IMR-90 (cell line): Measurements from ENCODE around the gene HMGCLL1. TPM values are rescaled to one million over a fixed set of nuclear protein-coding genes. Genes with fewer than 3 reads are reported as not detected.

Experiments
- ATAC-seq: fragments of 200-7000 bp; cut with Tn5 transposase; 2 replicates; pipeline ENCODE4 v1.9.1; 2020; ENCODE audit warnings: low read depth, mild to moderate bottlenecking, moderate library complexity
- BruUV-seq: library from RNA; stranded (reverse); fragments of 400-500 nt; replicated peaks from 2 replicates; lab custom pipeline; 2021; lab: Mats Ljungman, UMichigan
- CTCF ChIA-PET: fragments of 300-600 bp; formaldehyde crosslinking; extraction: SDS; loops from one replicate; lab custom pipeline; 2021; ENCODE audit warnings: antibody characterized with exemption; lab: Yijun Ruan, JAX
- POLR2A ChIA-PET: fragments of 300-600 bp; sonication (Branson Sonifier 250); formaldehyde crosslinking; loops from one replicate; lab custom pipeline; 2022; ENCODE audit warnings: antibody characterized with exemption; ENCODE audit not compliant: unreplicated experiment; lab: Charles Lee
- DNase-seq: peaks from one replicate; pipeline ENCODE4 v3.0.0; 2013
- H2AFZ ChIP-seq: replicated peaks from 2 replicates; pipeline ENCODE3; 2013; ENCODE audit warnings: low read length, mild to moderate bottlenecking; ENCODE audit not compliant: poor library complexity
- H2AK5ac ChIP-seq: 2 replicates; pipeline ENCODE4 v1.6.1; 2013; ENCODE audit warnings: low read depth, low read length, inconsistent platforms
- H2AK9ac ChIP-seq: replicated peaks from 2 replicates; pipeline ENCODE3; 2013; ENCODE audit warnings: mild to moderate bottlenecking, low read depth, low read length, moderate library complexity; ENCODE audit not compliant: poor library complexity
- H2BK120ac ChIP-seq: 2 replicates; pipeline ENCODE4 v1.6.1; 2013; ENCODE audit warnings: low read depth, low read length, inconsistent platforms
- H2BK15ac ChIP-seq: 3 replicates; pipeline ENCODE4 v1.6.1; 2013; ENCODE audit warnings: low read depth, low read length, inconsistent platforms
- H2BK20ac ChIP-seq: 2 replicates; pipeline ENCODE4 v1.6.1; 2013; ENCODE audit warnings: low read depth, mild to moderate bottlenecking, inconsistent platforms, low read length, moderate library complexity
- H2BK5ac ChIP-seq: 2 replicates; pipeline ENCODE4 v1.6.1; 2013; ENCODE audit warnings: mild to moderate bottlenecking, low read depth, low read length, inconsistent platforms; ENCODE audit not compliant: poor library complexity, severe bottlenecking
- H3K14ac ChIP-seq: replicated peaks from 2 replicates; pipeline ENCODE4 v1.6.1; 2013; ENCODE audit warnings: low read depth, low read length, inconsistent platforms
- H3K18ac ChIP-seq: 2 replicates; pipeline ENCODE4 v1.6.1; 2013; ENCODE audit warnings: low read depth, low read length, control low read depth
- H3K23ac ChIP-seq: 2 replicates; pipeline ENCODE4 v1.6.1; 2013; ENCODE audit warnings: low read depth, low read length, inconsistent platforms
- H3K27ac ChIP-seq: 2 replicates; pipeline ENCODE4 v1.5.1; 2013; ENCODE audit warnings: mild to moderate bottlenecking, control low read depth, low read length; ENCODE audit not compliant: insufficient read depth
- H3K27me3 ChIP-seq: 2 replicates; pipeline ENCODE4 v1.6.1; 2013; ENCODE audit warnings: low read length; ENCODE audit not compliant: control insufficient read depth, insufficient read depth
- H3K36me3 ChIP-seq: 2 replicates; pipeline ENCODE4 v1.6.1; 2013; ENCODE audit warnings: low read length, mixed read lengths; ENCODE audit not compliant: control insufficient read depth, insufficient read depth
- H3K4ac ChIP-seq: 2 replicates; pipeline ENCODE4 v1.6.1; 2013; ENCODE audit warnings: low read depth, low read length, inconsistent platforms
- H3K4me1 ChIP-seq: 2 replicates; pipeline ENCODE4 v1.6.1; 2013; ENCODE audit warnings: low read length, mixed read lengths; ENCODE audit not compliant: control insufficient read depth, insufficient read depth
- H3K4me2 ChIP-seq: 2 replicates; pipeline ENCODE4 v1.6.1; 2013; ENCODE audit warnings: low read depth, mild to moderate bottlenecking, control low read depth, low read length, moderate library complexity
- H3K4me3 ChIP-seq: 2 replicates; pipeline ENCODE4 v1.5.1; 2013; ENCODE audit warnings: low read depth, mild to moderate bottlenecking, control low read depth, low read length, moderate library complexity; ENCODE audit not compliant: insufficient read depth
- H3K56ac ChIP-seq: 2 replicates; pipeline ENCODE4 v1.6.1; 2013; ENCODE audit warnings: low read length, inconsistent platforms; ENCODE audit not compliant: insufficient read depth; ENCODE audit errors: extremely low read depth
- H3K79me1 ChIP-seq, 2 experiments: 2 replicates each; pipeline ENCODE4 v1.6.1; 2013; ENCODE audit warnings: low read length in 2 of 2, inconsistent platforms in 1 of 2, low read depth in 1 of 2
- H3K9ac ChIP-seq: 2 replicates; pipeline ENCODE4 v1.6.1; 2013; ENCODE audit warnings: low read depth, low read length, control low read depth
- H3K9me1 ChIP-seq: 2 replicates; pipeline ENCODE4 v1.6.1; 2013; ENCODE audit warnings: low read length, inconsistent platforms; ENCODE audit not compliant: insufficient read depth
- H3K9me3 ChIP-seq: 2 replicates; pipeline ENCODE4 v1.6.1; 2013; ENCODE audit warnings: low read length; ENCODE audit not compliant: control insufficient read depth, insufficient read depth
- H4K20me1 ChIP-seq: 2 replicates; pipeline ENCODE4 v1.6.1; 2013; ENCODE audit warnings: low read length, inconsistent platforms; ENCODE audit not compliant: insufficient read depth
- H4K5ac ChIP-seq: 2 replicates; pipeline ENCODE4 v1.6.1; 2013; ENCODE audit warnings: mild to moderate bottlenecking, low read depth, low read length, control low read depth
- H4K8ac ChIP-seq, 2 experiments: 2 replicates each; pipeline ENCODE4 v1.6.1; 2013; ENCODE audit warnings: low read depth in 2 of 2, low read length in 2 of 2, control low read depth in 1 of 2, inconsistent platforms in 1 of 2
- H4K91ac ChIP-seq: 2 replicates; pipeline ENCODE4 v1.6.1; 2013; ENCODE audit warnings: low read depth, low read length, inconsistent platforms; ENCODE audit not compliant: insufficient read depth
- BHLHE40 ChIP-seq: fragments of 150-350 bp; IDR thresholded peaks from 2 replicates; pipeline ENCODE4 v1.6.1; 2016; ENCODE audit warnings: mild to moderate bottlenecking, low read depth, low read length
- CEBPB ChIP-seq: IDR thresholded peaks from 2 replicates; pipeline ENCODE4 v1.6.1; 2012; ENCODE audit warnings: low read depth, low read length, improper control_type of control experiment
- CHD1 ChIP-seq: IDR thresholded peaks from 2 replicates; pipeline ENCODE4 v1.6.1; 2012; ENCODE audit warnings: low read depth, low read length, improper control_type of control experiment
- CTCF ChIP-seq: conservative IDR thresholded peaks from 2 replicates; pipeline ENCODE4 v1.5.1; 2012; ENCODE audit warnings: mild to moderate bottlenecking, low read depth, low read length, improper control_type of control experiment
- ELK1 ChIP-seq: fragments of 150-350 bp; IDR thresholded peaks from 2 replicates; pipeline ENCODE4 v1.6.1; 2016; ENCODE audit warnings: low read depth, mild to moderate bottlenecking, low read length, moderate library complexity, borderline replicate concordance
- MAZ ChIP-seq: IDR thresholded peaks from 2 replicates; pipeline ENCODE4 v1.6.1; 2012; ENCODE audit warnings: low read depth, mild to moderate bottlenecking, low read length, improper control_type of control experiment, moderate library complexity, borderline replicate concordance
- NFE2L2 ChIP-seq: fragments of 150-350 bp; IDR thresholded peaks from 2 replicates; pipeline ENCODE4 v1.6.1; 2016; ENCODE audit warnings: low read depth, mild to moderate bottlenecking, low read length
- RCOR1 ChIP-seq: IDR thresholded peaks from 2 replicates; pipeline ENCODE4 v1.6.1; 2012; ENCODE audit warnings: mild to moderate bottlenecking, low read length, improper control_type of control experiment; ENCODE audit not compliant: insufficient replicate concordance
- USF2 ChIP-seq: fragments of 150-350 bp; IDR thresholded peaks from 2 replicates; pipeline ENCODE4 v1.6.1; 2017; ENCODE audit warnings: mild to moderate bottlenecking, antibody characterized with exemption, low read length, low read depth
- WGBS, 2 experiments: methylation state at CpG; one replicate each; pipeline versions ENCODE4 v1.1.5 to v1.1.7; 2013; ENCODE audit warnings: missing lambda C conversion rate in 2 of 2; ENCODE audit not compliant: insufficient read length in 1 of 2; ENCODE audit errors: extremely low coverage in 2 of 2; 5-methylcytosine and 5-hydroxymethylcytosine counted together
- dilution Hi-C: fragments of 300-500 bp; cut with HindIII; formaldehyde crosslinking; loops from one replicate; pipeline ENCODE4 v1.14.3; 2018; ENCODE audit warnings: low sequenced_read_pairs; ENCODE audit not compliant: unreplicated experiment
- in situ Hi-C: fragments of 300-500 bp; cut with MboI; formaldehyde crosslinking; loops from 3 replicates; pipeline ENCODE4 v1.14.3; 2019; ENCODE audit warnings: low sequenced_read_pairs, inconsistent platforms, mixed read lengths
- intact Hi-C: fragments of 100-400 bp; cut with micrococcal nuclease; formaldehyde crosslinking; loops from 2 replicates; pipeline ENCODE4 v1.10.0; 2022
- polyA plus RNA-seq, 3 experiments: library from polyadenylated mRNA; depleted of rRNA; stranded (reverse); fragments of >200 nt; gene quantifications; 2 replicates each; pipeline ENCODE4 v1.2.3, GENCODE V29; 2012; ENCODE audit warnings: low replicate concordance in 1 of 3
- total RNA-seq: library from RNA; depleted of rRNA; stranded (reverse); fragments of >200 nt; gene quantifications from 2 replicates; pipeline ENCODE4 v1.2.3, GENCODE V29; 2012

HMGCLL1 gene
- total and polyA plus RNA-seq, 2 of the 4 experiments (the other 2 are of a cell fraction): 0.03 TPM; not detected in 1

GRCh38 chr6:55536391-55536956 is 42.5 kb downstream of the HMGCLL1 start:
- Histone ChIP-seq H3K56ac (no peak overlapping the region), H4K91ac (no peak overlapping the region), H3K4me1 (no peaks in the 10 kb centered on the region), H3K27me3 (no peaks in the 10 kb centered on the region), H3K4ac (no peak overlapping the region), H2BK120ac (no peak overlapping the region), H4K20me1 (no peaks in the 10 kb centered on the region), H2BK20ac (no peak overlapping the region), H3K23ac (no peak overlapping the region), H3K18ac (no peak overlapping the region), H3K4me3 (no peak overlapping the region), H2AK5ac (no peak overlapping the region), H2BK15ac (no peak overlapping the region), H3K4me2 (no peak overlapping the region), H4K8ac (no peak overlapping the region), H3K14ac (no peak overlapping the region), H2AK9ac (no peak overlapping the region), H3K36me3 (no peaks in the 10 kb centered on the region), H3K79me1 (no peaks in the 10 kb centered on the region), H2BK5ac (no peak overlapping the region), H3K9me1 (no peaks in the 10 kb centered on the region), H3K9me3 (no peaks in the 10 kb centered on the region), H3K9ac (no peak overlapping the region), H2AFZ (no peak overlapping the region), H4K5ac (no peak overlapping the region), H3K27ac (no peak overlapping the region)
- intact Hi-C loops: no loop called here
- no peak for ATAC-seq
- dilution Hi-C loops: no loop called here
- BruUV-seq: no TSS peak
- in situ Hi-C loops: no loop called here
- no CpG with 5 or more reads among the region's 2 CpGs for WGBS, 2 experiments
- TF ChIP-seq CHD1: no peak
- TF ChIP-seq BHLHE40: no peak
- TF ChIP-seq NFE2L2: no peak
- TF ChIP-seq CEBPB: no peak
- no peak for TF ChIP-seq USF2
- no peak for TF ChIP-seq ELK1
- TF ChIP-seq CTCF: no peak
- no peak for TF ChIP-seq RCOR1
- no peak for TF ChIP-seq MAZ
- CTCF ChIA-PET: no interaction called here
- POLR2A ChIA-PET: no interaction called here
- no peak for DNase-seq
